SU-DHL-6 (cell line): ENCODE results near the gene TMEM74B.

Experiments used
- CTCF ChIP-seq: fragments of 200-600 bp; sonication (generic); IDR thresholded peaks from one replicate; pipeline ENCODE4 v1.5.1; 2017; ENCODE audit warnings: antibody characterized with exemption, mild to moderate bottlenecking, low read length, moderate library complexity; ENCODE audit not compliant: insufficient read depth, poor library complexity, severe bottlenecking
- EZH2phosphoT487 ChIP-seq: fragments of 200-600 bp; sonication (generic), shearing (Covaris generic); conservative IDR thresholded peaks from 2 replicates; pipeline ENCODE4 v1.6.1; 2018; ENCODE audit warnings: mild to moderate bottlenecking, antibody characterized with exemption, low read length, moderate library complexity, mixed read lengths

- TF ChIP-seq CTCF (no peak), EZH2phosphoT487 (no peak)
These were observed 13.2 kb downstream of the TMEM74B start for GRCh38 chr20:1171461-1172093.
